K562 (cell line): Measurements from ENCODE around the gene TXNRD2. TPM values are rescaled to one million over a fixed set of nuclear protein-coding genes. Genes with fewer than 3 reads are reported as not detected.

Experiments
- BRF2 ChIP-seq: IDR thresholded peaks from 3 replicates; pipeline ENCODE4 v1.6.1; 2011; ENCODE audit warnings: borderline replicate concordance, mild to moderate bottlenecking; ENCODE audit not compliant: insufficient read length, insufficient read depth
- CBFA2T2 ChIP-seq: fragments of 450-650 bp; conservative IDR thresholded peaks from 2 replicates; pipeline ENCODE4 v1.6.1; 2017; ENCODE audit warnings: mild to moderate bottlenecking
- CUX1 ChIP-seq: fragments of 200-800 bp; sonication (Bioruptor generic); IDR thresholded peaks from 2 replicates; pipeline ENCODE4 v1.6.1; 2016; ENCODE audit warnings: missing genetic modification characterization, missing compliant biosample characterization
- HDAC6 ChIP-seq: IDR thresholded peaks from 2 replicates; pipeline ENCODE4 v1.6.1; 2012; ENCODE audit warnings: low read depth, mild to moderate bottlenecking, control low read depth, inconsistent platforms, low read length, moderate library complexity
- ILF3 ChIP-seq: fragments of 450-650 bp; IDR thresholded peaks from 2 replicates; pipeline ENCODE4 v1.6.1; 2018; ENCODE audit warnings: antibody characterized with exemption, mild to moderate bottlenecking, moderate library complexity, borderline replicate concordance
- RFX1 ChIP-seq: fragments of 450-650 bp; IDR thresholded peaks from 2 replicates; pipeline ENCODE4 v1.6.1; 2016; ENCODE audit warnings: mild to moderate bottlenecking, moderate library complexity
- polyA plus RNA-seq, 8 experiments: library from polyadenylated mRNA; depleted of rRNA in 4 of 8; stranded (reverse) in 5 of 8; unstranded in 3 of 8; fragments of >200 nt; fragmentation: Nextera tagmentation in 2 of 8; fragmentation: Illumina TruSeq in 1 of 8; extraction: Ambion mirVana in 2 of 8; extraction: Trizol in 1 of 8; gene quantifications; 2 replicates each; pipeline versions ENCODE4 v1.2.1 to v1.2.3, GENCODE V29; 2011 to 2014; ENCODE audit warnings: inconsistent platforms in 1 of 8, missing spikeins in 1 of 8
- total RNA-seq, 7 experiments: library from RNA; depleted of rRNA in 6 of 7; stranded (reverse); fragments of >200 nt in 6 of 7; fragmentation: Illumina TruSeq in 2 of 7; extraction: Trizol in 2 of 7; gene quantifications; 2 replicates each; pipeline versions ENCODE4 v1.2.1 to v1.2.3, GENCODE V29; 2011 to 2021; ENCODE audit warnings: low replicate concordance in 1 of 7

TXNRD2 gene
- total and polyA plus RNA-seq, 9 of the 15 experiments (the other 6 are each of a cell fraction or from before 2014, with no cell fraction given): 3.3 to 80.2 (median 49.4) TPM

GRCh38 chr22:19990188-19990587 is 48.6 kb upstream of the TXNRD2 start (continued):
- no peak for TF ChIP-seq CUX1 (CRISPR knock-in tag)
- no peak for TF ChIP-seq RFX1
- no peak for TF ChIP-seq ILF3
- TF ChIP-seq BRF2: no peak
- 0 out of 2 replicates have a peak, but pooled peaks have one; percentile 54 for TF ChIP-seq HDAC6
- no peak for TF ChIP-seq CBFA2T2
